Fibroblast of the aortic adventitia (primary cell): ENCODE data around the gene SNAP29. TPM values are rescaled to one million over a fixed set of nuclear protein-coding genes. Genes with fewer than 3 reads are reported as not detected.

Source experiments
- DNase-seq: peaks from one replicate; pipeline ENCODE4 v3.0.0-alpha.2; 2010; ENCODE audit warnings: low read depth
- H3K4me3 ChIP-seq: 2 replicates; pipeline ENCODE4 v1.5.1; 2011; ENCODE audit warnings: low read depth, mild to moderate bottlenecking, control low read depth, low read length, moderate library complexity
- CTCF ChIP-seq: IDR thresholded peaks from 2 replicates; pipeline ENCODE4 v1.5.1; 2011; ENCODE audit warnings: mild to moderate bottlenecking, low read length, control low read depth, inconsistent platforms; ENCODE audit not compliant: insufficient read depth
- total RNA-seq: library from RNA; depleted of rRNA; stranded (reverse); fragments of >200 nt; gene quantifications from 2 replicates; pipeline ENCODE4 v1.2.3, GENCODE V29; 2012; ENCODE audit warnings: low replicate concordance

The SNAP29 gene
- total RNA-seq, 1 donor = 15.5 TPM

GRCh38 chr22:20867179-20868024 lies 8.6 kb downstream of the SNAP29 start:
- peak; percentile 45 for DNase-seq
- TF ChIP-seq CTCF = no peak
- no peak overlapping the region for H3K4me3 ChIP-seq

GRCh38 chr22:20868025-20868962 lies 9.5 kb downstream of the SNAP29 start:
- no peak overlapping the region for H3K4me3 ChIP-seq
- no peak for TF ChIP-seq CTCF
- DNase-seq = no peak

- no peak for TF ChIP-seq CTCF
- H3K4me3 ChIP-seq = no peak overlapping the region
- DNase-seq = no peak
Observed at GRCh38 chr22:20869234-20869633, 10.4 kb downstream of the SNAP29 start.

GRCh38 chr22:20873214-20873613 lies 14.4 kb downstream of the SNAP29 start:
- DNase-seq = no peak
- no peak for TF ChIP-seq CTCF
- no peak overlapping the region for H3K4me3 ChIP-seq

GRCh38 chr22:20875296-20875695 lies 16.5 kb downstream of the SNAP29 start:
- TF ChIP-seq CTCF = no peak
- no peak overlapping the region for H3K4me3 ChIP-seq
- DNase-seq = no peak

GRCh38 chr22:20877715-20878114 lies 18.9 kb downstream of the SNAP29 start:
- no peak for DNase-seq
- no peak overlapping the region for H3K4me3 ChIP-seq
- TF ChIP-seq CTCF = no peak
